Activated naive CD4-positive, alpha-beta T cell treated with Interleukin-2 at 50 U/mL for 16 hours (primary cell): ENCODE results near the gene PVRIG.
A peak's percentile ranks its signal among the peaks of the same experiment; 100 is the strongest.
"Not testable (repeated sequence)": the region's sequence is repeated elsewhere in the genome, so short reads cannot be mapped to it uniquely, and the experiment has no call there.

Experiments
- DNase-seq: peaks from one replicate; pipeline ENCODE4 v3.0.0-alpha.2; 2020

PVRIG gene

DNA sequence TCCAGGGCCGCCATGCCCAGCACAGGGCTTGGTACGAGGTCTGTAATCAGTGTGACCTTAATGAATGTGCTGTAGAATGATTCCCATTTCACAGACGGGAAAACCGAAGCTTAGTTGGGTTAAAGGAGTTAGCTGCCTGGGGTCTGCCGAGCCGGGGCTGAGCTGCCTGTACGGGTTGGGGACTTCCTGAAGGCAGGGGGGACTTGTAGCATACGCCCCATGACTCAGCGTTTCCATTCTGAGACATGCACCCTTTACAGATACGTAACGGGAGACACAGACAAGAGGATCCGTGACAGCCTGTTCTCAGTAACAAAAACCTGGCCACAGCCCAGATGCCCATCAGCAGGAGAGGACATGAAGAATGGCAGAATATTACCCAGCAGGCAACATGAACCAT is 23.6 kb downstream of the PVRIG start:
- DNase-seq: peak; percentile 59

DNA sequence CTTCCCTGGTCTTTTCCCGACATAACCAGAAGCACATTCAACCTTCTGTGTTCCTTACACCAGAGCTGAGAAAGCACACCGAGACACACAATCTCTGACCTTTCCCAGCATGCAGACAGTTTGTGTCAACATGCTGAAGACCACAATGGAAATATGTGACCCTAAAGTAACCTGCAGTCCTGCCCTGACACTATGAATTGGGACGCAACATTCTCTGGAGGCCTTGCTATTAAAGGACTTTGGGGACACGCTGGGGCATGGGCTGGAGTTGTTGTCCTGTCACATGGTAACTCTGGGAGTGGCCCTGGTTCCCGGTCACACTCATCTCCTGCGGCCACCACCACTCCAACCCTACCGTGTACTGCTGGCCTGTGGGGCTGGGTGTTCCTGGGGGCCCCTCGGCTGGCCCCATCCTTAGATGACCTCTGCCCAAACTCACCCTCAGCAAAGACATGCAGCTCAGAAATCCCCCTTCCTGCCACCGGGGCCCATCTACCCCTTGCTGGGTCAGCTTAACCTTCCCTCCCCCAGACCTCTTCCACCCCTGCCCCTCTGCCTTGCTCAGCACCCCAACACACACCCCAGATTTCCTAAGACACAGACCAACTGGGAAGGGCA is 25.3 kb downstream of the PVRIG start:
- DNase-seq: not testable (repeated sequence)

DNA sequence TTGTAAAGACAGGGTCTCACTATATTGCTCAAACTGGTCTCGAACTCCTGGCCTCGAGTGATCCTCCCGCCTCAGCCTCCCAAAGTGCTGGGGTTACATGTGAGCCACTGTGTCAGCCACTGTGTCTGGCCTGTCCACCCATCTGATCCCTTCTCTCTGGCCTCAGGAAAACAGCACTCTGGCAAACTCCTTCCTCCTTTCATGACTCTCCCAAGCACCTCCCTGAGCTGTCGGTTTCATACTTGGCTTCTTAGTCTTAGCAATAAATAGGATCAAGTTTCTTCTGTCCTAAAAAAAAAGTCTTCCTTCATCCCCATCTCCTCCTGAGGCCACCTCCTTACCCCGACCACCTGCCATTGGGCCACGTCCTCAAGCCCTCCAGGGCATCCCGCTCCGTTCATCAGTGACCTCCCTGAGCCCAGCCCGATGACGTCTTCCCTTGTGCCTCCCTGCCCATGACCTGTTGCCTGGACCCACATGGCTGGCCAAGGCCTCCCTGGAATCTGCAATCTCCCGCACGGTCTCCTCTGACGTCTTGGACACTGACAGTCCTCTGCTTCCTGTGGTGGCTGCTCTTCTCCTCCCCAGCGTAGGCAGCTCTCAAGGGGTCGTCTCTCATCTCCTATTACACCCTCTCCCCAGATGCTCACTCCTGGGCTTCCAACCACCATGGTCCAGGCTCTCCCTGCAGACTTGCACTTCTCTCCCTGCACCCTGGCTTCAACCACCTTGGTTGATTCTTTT is 26.5 kb downstream of the PVRIG start:
- not testable (repeated sequence) for DNase-seq

DNA sequence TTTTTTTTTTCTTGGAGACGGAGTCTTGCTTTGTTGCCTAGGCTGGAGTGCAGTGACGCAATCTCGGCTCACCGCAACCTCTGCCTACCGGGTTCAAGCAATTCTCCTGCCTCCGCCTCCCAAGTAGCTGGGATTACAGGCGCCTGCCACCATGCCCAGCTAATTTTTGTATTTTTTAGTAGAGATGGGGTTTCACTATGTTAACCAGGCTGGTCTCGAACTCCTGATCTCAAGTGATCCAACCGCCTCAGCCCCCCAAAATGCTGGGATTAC is 27.1 kb downstream of the PVRIG start:
- DNase-seq: not testable (repeated sequence)

DNA sequence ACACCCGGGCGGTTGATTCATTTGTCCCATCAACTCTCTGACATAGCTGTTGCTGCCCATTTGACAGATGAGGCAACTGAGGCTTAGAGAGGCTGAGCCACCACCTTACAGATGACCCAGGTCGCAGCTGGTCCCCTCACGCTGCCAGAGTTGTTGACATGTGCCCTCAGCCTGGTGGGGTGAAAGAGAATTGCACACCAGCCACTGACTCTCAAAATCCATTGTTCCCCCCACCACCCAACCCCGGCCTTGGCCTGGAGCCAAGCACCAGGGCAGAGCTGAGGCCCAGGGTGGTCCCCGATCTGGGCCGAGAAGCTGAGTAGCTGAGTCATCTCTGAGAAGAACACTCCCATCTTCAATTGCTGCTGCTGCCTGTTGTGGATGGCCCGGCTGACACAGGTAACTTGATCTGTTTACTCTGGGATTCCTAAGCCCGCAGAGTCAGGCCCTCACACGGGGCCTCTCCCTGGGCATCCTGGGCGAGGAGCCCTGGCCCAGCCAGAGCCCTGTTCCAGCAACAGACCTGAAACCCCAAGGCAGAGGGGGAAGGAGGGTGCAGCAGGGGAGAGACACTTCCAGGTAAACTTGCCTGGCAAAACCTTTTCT is 27.5 kb downstream of the PVRIG start:
- DNase-seq: no peak

DNA sequence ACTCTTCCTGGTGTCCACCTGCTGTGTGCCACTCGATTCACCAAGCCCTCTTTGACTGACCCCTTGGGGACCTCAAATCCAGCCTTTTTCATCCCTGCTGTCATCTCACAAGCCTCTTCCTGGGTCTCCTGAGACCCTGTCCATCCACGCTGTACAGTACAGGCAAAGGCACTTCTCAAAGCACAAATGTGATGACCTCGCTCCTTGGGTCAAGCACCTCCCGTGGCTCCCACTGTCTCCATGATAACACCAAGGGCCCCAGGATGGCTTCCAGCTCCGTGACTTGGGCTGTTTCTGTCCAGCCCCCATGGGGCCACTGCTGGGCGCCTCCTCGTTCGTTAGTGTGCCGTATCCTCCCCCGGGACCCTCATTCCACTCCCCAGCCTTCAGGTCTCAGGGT is 28.7 kb downstream of the PVRIG start:
- DNase-seq: no peak

DNA sequence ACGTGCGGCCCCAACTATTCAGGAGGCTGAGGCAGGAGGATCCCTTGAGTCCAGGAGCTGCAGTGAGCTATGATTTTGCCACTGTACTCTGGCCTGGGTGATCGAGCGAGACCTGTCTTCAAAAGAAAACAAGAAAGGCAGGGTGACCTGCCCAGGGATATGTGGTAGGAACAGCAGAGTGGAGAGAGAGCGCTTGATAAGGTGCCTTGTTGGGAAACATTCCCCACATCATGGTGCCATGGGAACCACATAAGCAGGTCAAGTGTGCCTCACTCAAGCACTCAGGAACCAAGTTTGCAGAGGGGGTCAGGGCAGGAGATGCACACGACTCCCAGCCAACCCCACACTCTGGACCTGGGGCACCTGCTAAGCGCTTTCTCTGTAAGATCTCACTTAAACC is 37.3 kb downstream of the PVRIG start:
- no peak for DNase-seq

DNA sequence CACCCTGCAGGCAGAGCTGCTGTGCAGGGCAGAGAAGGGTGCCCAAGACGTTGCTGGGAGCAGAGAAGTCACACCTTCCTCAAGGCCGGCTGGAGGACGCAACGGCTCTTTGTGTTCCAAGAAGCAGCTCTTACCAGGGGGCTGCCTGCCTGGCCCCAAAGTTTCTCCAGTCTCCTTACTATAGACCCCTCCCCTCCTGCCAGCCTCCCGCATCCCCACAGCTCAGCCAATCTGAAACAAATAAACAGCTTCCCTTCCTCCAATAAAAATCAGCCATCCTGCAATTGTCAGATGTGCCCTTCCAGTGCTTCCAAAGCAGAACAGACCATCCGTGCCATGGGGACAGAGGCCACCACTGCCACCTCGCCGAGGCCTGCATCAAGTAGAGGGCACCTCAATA is 40.2 kb downstream of the PVRIG start:
- DNase-seq: not testable (repeated sequence)

DNA sequence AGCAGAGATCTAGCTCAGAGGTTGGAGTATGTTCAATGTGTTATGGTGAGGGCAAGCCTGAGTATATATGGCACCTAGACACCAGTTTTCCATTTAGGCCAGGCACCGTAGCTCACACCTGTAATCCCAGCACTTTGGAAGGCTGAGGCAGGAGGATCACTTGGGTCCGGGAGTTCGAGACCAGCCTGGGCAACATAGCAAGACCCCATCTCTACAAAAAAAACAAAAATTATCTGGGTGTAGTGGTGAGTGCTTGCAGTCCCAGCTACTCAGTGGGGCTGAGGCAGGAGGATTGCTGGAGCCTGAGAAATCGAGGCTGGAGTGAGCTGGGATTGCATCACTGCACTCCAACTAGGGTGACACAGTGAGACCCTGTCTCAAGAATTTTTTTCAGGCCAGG is 43.1 kb downstream of the PVRIG start:
- not testable (repeated sequence) for DNase-seq

DNA sequence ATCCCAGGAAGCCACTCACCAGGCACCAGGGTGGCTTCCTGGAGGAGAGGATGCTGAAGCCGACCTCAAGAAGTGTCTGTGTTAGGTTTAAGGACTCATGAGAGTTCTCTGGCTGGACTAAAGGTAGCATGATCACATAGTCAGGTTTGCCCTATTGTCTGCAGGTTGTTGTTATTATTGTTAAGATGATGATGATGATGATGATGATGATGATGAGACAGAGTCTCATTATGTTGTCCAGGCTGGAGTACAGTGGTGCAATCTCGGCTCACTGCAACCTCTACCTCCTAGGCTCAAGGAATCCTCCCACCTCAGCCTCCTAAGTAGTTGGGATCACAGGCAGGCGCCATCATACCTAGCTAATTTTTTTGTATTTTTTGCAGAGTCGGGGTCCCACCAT is 44.5 kb downstream of the PVRIG start:
- not testable (repeated sequence) for DNase-seq

DNA sequence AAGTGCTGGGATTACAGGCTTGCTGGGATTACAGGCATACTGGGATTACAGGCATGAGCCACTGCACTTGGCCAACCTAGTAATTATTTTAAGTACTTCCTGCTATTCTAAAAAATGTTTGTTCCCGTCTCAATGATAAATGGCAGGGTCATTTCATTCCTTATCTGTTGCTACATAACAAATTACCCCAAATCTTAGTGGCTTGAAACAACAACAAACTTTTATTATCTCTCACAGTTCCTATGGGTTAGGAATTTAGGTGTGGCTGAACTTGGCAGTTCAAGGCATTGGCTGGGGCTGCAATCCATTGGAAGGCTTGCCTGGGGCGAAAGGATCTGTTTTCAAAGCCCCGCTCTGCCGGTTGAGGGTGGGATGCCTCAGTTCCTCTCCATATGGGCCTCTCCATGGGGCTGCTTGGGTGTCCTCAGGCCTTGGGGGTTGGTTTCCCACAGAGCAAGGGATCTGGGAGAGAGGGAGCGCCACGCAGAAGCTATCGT is 45.0 kb downstream of the PVRIG start:
- not testable (repeated sequence) for DNase-seq

DNA sequence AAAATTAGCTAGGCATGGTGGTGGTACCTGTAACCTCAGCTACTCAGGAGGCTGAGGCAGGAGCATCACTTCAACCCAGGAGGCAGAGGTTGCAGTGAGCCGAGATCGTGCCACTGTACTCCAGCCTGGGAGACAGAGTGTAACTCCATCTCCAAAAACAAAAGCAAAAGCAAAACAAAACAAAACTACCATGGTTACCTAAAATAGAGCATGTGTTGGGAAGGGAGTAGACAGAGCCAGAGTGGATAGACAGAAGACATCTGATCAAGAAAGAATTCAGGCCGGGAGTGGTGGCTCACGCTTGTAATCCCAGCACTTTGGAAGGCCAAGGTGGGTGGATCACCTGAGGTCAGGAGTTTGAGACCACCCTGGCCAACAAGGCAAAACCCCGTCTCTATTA is 46.1 kb downstream of the PVRIG start:
- not testable (repeated sequence) for DNase-seq

DNA sequence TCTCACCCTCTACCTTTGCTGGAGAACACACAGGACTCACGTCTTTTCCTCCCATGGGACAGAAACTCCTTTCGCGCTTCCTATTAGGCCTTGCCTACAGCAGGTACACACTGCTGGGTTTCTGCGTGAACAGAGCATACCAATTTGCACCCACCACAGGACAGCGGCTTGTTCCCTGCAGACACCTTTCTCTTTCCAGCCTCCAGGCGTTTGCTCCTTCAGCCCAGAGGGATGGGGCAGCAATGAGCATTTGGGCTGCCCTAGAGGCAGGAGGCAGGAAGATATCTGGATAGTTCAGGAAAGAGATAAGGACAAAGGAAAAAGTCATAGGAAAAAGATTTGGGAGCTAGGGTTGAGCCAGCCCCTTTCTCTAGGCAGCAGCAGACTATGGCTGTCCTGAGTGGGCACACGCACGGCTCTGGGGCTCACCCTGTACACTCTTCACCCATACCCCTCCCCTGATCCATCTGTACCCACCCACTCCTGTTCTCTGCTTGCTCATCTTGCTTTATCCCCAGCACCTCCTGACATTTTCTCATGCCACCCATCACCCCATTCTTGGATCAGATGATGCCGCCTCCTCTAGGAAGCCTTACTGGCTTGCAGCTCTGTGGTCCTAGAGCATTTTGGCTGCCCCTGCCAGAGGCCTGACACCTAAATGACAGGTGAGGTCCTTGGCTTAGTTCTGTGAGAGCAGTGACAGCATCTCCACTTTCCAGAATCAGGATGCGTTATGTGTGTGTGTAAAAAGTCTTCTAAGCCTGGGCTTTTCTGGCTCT is 47.0 kb downstream of the PVRIG start:
- no peak for DNase-seq

DNA sequence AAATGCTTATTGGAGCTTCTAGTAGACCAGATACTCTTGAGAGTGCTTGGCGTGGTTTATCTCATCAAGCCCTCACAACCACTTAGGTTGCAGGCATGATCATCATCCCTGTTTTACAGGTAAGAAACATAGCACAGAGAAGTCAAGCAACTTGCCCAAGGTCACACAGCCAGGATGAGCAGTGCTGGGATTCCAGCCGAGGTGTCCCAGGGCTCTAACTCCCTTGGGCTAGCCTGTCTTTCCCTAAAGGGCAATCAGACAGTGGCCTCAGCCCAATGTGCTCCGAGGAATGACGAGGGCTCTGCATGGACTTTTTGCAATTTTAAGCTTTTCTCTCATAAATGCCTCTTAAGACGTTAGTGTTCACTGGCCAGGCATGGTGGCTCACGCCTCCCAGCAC is 47.9 kb downstream of the PVRIG start:
- no peak for DNase-seq

DNA sequence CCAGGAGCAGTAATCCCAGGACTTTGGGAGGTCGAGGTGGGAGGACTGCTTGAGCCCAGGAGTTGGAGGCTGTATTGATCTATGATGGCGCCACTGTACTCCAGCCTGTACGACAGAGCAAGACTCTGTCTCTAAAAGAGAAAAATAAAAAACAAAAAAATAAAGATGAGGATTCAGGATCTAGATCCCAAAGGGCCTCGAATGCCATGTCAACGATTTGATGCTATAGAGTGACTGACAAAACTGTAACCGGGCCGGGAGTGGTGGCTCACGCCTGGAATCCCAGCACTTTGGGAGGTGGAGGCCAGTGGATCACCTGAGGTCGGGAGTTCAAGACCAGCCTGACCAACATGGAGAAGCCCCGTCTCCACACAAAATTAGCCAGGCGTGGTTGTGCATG is 49.1 kb downstream of the PVRIG start:
- DNase-seq: not testable (repeated sequence)

DNA sequence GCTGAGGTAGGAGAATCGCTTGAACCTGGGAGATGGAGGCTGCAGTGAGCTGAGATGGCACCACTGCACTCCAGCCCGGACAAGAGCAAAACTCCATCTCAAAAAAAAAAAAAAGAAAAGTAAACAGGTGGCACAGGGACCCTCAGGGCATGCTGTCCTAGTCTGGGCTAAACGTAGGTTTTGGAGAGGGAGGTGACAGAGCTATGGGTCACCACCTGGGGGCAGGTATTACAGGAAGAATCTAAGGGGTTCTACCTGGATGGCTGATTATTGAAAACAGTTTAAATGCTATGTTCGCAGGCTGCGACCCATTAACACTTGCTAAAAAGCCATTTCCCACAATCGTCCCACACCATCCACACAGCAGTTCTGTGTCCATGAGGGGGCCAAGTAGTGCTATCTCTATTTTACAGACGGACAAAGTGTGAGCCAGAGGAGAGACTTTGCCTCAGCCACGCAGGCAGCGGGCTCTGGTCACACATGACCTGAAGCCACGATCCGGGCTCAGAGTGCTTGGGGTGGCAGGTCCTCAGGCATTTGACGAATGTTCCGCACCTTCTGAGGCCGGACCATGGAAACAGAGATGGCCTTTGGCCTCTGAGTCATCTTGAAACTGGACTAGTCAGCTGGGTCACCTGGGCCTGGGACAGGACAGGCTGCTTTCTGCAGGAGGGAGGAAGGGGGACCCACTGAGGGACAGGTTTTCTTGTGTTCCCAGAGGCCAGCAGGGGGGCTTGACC is 49.7 kb downstream of the PVRIG start:
- DNase-seq: not testable (repeated sequence)

DNA sequence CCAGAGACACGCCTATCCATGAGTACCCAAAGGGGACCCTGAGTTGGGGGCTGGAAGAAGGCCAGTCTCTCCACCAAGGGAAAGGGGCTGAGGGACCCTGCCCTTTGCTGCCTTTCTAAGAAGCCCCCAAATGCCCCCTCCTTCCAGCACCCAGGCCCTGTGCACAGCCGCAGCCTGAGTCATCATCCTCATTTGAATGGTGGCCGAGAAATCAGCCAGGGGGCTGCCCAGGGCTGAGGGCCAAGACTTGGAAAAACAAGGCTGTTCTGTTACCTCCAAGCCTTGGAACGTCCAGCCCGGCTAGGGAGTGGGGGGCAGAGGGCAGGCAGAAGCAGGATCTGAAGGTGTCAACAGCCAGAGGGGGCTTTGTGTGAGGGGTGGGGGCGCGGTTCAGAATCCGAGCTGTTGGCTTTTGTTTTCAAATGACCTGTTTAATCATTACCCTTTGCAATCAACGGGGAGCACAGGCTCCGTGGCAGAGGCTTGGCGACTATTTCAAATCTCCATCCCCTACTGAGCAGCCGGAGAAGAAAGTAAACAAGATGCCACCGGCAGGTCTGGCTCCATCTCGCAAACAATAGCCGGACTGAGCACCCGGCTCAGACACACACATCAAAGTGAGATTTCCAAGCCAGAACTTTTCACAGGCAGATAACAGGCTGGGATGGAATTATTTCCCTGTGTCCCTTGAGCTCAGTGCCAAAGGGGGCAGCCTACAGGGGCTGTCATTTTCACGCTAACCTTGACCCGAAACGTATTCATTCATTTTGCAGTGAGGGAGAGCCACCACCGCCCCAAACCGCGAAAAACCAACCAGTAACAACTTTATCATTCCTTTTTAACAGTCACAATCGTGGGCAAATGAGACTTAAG is 50.5 kb downstream of the PVRIG start:
- DNase-seq: not testable (repeated sequence)
